ENCODE data around the gene MEIS1.

The MEIS1 gene

DNA sequence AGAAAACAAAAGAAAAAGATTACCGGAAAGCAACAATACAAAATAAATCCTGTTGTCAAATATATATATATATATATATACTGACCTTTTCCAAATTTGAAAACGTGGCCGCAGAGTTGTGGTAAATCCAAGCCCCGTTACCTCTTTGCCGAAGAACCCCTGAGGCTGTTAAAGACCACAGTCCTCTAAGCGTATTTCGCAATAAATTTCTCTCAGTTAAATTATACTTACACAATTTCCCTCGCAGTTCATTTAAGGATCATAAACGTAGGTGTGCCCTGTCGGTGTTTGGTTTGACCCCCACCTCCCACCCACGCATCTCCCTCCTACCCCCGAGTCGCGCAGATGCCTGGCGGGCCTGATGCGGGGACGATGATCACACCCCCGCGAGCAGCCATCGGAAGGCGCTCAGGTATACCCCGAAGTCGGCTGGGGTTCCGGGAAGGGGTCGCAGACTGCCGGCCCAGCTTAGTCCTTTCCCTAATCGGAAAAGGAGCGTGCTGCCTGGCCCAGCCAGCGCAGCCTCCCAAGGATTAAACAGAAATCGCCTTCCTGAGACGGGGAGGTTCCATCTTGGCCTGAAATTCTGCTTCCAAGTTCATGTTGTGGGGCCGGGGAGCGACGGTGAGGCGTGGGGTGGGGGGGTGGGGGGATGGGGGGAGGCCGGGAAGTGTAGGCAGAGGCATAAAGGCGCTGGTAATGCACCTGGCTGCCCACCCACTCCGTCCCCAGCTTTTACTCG is 2.9 kb upstream of the MEIS1 start:
- no peak for DNase-seq (ENCODE audit: low spot score)

DNA sequence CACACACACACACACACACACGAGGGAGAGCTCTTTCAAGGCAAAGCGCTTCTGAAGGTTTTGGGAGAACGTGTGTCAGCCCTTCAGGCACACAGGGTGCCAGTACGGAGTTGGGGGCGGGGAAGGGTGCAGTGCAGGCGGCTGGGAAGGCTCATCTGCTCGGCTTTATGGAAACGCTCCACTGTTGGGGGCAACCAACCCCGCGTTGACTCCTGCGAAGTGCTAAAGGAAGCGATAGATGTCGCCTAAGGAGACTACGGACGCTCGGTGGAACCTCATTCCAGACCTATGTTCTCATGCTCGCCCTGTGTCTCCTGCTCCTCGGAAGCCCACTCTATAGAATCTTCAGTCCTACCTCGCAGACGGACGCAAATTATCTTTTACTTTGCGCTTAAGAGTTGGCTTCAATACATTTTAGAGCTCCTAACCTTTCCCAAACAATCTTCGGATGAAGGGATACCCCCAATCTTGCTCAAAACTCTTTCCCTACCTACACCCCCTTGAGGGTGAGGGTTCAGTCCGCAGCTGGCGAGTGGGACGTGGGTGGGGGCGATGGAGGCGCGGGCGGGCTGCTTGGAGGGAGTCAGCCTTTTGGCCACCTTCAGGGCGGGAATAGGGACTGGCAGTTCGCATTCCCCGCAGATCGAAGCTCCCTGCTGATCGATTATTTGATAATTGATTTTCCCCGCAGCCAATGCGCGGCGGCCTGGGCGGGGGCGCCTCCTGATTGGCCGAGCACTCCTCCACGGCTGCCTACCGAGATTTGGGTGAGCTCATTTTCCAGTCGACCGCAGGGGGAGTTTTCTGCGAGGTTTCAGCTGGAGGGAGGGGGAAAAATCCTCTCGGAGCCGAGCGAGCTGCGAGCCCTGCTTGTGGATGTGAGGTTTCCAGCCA is 1.9 kb upstream of the MEIS1 start:
- DNase-seq (ENCODE audit: low spot score), result peak; percentile 93

DNA sequence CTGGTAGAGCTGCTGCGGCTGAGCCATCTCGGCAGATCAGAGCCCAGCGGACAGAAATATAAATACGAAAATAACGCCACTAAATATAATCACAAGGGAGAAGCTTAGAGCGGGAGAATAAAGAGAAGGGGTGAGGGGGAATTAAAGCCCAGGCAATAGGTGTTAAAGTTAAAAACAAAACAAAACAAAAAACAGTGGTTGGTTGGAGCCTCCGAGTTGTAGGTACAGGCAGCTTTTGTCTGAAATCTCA is 1.3 kb upstream of the MEIS1 start:
- DNase-seq (ENCODE audit: low spot score), result no peak

DNA sequence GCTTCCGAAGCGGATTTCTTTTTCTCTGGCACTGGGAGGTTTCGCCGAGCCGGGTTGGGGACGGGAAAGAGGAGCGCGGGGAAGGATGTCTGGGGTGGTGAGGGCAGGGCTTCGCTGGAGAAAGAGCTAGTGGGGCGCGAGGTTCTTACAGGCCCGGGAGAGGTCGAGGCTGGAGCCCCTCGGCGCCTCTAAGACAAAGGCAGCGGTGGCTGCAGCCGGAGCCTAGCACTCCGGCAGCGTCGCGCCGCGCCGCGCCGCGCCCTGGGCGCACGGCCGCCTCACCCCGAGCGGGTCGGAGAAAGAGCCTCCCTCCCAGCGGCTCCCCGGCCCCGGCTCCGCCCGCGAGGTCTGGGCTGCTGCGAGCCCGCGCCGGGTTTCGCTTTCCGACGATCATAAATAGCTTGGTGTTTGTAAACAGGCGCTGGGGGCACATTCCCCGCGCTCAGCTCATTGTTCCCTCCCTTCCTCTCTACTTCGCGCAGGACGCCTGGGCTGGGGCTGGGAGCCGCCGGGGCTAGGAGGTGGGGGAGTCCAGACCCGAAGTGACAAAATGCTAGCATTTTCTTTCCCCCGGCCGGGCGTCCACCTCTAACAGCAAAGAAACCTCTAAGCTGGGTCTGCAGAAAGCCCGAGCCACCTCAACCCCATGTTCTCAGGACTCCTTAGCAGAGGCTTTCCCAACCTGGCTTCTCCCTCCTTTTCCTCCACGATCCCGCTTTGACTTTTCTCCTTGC is 813 bp upstream of the MEIS1 start:
- no peak for DNase-seq (ENCODE audit: low spot score)

DNA sequence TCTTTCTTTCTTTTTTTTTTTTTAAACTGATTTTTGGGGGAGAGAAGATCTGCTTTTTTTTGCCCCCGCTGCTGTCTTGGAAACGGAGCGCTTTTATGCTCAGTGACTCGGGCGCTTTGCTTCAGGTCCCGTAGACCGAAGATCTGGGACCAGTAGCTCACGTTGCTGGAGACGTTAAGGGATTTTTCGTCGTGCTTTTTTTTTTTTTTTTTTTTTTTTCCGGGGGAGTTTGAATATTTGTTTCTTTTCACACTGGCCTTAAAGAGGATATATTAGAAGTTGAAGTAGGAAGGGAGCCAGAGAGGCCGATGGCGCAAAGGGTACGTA is 587 bp downstream of the MEIS1 start:
- no peak for DNase-seq (ENCODE audit: low spot score)

DNA sequence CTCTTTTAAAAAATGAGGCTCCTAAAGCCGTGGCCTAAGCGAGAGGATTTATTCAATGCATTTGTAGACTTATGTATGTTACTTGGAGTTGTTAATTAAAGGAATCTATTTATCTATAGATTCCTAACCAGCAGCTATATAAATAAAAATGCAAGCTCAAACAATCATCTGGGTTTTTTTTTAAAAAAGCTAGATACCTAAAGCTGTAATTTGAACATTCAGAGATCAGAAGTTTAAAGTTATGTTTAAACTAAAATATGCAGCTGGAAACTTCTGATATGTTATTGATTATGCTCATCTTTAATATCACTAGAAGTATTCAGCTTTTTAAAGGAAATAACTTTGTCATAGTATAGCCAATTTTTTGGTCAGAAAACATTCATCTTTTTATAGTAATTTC is 1.0 kb downstream of the MEIS1 start:
- no peak for DNase-seq (ENCODE audit: low spot score)

DNA sequence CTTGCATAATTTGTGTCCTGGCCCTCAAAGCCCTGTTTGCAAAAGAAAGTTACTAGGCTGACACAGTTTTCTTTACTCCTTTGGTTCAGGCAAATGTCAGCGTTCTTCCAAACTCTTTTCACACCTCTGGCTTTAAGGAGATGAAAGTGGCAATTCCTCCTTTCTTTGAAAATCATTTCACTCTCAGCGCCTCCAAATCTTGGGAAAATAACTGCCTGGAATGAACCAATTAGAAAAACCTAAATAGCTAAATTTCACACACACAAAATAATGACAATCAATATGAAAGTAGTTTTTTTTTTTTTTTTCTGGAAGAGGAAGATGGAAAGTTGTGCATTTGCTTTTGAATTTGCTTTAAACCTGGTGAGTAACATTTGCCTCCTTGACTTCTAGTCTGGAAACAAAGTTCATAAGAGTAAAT is 1.7 kb downstream of the MEIS1 start:
- DNase-seq (ENCODE audit: low spot score), result no peak

DNA sequence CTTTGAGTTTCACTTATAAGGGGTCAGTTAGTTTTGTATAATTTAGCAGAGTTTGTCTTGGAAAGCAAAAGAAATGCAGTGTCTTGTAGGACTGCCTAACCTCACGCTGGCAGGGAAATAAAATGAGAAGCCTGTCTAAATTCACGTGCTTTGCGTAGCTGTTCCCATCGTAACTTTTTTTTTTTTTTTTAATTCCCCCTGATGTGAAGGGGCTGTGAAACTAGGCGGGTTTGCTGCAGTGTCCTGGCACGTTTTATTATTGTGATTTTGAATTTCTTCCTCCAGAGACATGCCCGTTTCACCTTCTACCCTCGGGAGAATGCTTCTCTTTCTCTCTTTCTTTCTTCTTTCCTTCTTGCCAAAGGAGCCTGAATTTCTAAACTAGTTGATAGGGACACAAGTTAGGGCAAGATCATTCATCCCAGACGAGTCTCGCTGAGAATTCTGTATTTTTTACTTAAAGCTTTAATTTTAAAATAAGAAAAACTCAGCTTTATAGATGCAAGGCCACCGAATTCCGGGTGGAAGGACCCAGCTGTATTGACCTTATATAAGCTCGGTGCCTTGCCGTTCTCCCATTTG is 2.3 kb downstream of the MEIS1 start:
- no peak for DNase-seq (ENCODE audit: low spot score)

DNA sequence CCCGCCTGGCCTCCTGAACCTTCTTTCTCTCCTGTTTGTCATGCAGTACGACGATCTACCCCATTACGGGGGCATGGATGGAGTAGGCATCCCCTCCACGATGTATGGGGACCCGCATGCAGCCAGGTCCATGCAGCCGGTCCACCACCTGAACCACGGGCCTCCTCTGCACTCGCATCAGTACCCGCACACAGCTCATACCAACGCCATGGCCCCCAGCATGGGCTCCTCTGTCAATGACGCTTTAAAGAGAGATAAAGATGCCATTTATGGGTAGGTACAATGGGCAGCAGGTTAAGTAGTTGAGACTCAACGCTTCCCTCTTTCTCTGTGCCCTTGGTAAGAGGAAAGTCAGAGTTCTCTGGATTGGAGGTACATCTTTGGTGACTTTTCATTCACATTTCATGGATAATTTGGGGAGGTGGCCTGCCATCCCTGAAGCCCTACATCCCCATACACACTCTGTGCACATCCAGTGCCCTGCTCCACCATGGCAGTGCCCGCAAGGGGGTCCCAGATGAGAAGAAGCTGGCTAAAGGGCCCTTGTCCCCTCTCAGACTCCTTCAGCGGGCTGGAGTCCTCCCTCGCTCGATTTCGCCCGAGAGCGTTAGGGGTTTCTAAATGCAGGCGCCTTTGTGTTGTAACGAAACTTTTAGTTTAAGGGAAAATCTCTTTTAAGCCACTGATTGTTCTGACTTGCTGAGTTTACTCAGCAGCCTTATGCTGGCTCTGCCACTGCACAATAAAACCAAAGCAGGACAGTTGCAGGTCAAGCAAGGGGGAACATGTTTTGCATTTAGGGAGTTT is 3.0 kb downstream of the MEIS1 start:
- DNase-seq (ENCODE audit: low spot score), result no peak

DNA sequence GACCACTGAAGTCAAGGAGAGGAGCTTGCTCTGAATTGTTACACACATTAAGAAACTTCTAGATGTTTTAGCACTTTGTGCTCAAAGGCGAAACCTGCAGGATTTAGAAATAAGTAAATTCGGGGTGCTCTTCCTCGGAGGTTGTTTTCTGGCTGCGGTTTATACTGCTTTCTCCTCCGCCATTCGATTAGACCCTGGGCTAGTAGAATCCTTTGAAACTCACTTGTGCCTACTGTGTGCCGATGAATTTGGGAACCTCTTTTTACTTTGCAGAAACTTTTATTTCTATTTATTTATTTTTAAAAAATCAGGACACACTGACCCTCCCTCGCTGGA is 3.5 kb downstream of the MEIS1 start:
- no peak for DNase-seq (ENCODE audit: low spot score)

DNA sequence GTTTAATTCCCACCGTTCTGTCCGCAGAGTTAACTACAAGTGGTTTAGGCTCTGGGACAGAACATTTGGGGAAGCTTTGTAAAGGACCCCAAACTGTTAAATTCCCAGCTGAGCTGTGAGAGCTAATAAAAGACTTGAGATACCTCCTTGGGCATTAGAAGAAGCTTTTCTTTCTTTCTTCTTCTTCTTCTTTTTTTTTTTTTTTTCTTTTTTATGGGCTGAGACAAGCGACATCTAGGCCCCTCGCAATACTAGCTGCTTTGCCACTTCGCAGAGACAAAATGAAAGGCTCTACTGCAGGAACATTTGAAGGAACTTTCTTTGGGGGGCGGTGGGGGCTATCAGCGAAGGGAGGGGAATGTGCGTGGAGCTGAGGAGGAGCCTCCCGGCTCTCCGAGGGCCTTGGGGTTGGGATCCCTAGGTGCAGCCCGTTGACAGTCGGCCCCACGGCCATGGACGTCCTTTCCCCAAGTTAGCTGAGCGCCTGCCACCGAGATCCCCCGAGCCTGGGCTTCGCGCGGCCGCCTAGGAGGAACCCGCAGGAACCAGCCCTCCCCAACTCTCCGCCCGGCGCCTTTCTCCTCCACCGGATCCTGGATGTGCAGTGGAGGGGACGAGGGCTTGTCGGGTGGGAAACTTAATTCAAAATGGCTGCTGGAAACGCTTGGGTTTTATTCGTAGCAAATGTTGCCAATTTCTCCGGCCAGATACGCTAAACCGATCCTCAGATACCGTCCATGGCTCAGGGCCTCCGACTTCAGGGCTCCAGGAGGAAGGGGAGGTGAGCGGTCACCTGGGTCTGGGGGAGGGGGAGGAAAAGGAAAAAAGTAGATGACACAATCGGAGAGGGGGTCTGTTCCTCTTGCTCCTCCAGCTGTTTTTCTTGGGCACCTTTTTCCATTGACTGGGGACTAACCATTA is 4.2 kb downstream of the MEIS1 start:
- DNase-seq (ENCODE audit: low spot score), result no peak

DNA sequence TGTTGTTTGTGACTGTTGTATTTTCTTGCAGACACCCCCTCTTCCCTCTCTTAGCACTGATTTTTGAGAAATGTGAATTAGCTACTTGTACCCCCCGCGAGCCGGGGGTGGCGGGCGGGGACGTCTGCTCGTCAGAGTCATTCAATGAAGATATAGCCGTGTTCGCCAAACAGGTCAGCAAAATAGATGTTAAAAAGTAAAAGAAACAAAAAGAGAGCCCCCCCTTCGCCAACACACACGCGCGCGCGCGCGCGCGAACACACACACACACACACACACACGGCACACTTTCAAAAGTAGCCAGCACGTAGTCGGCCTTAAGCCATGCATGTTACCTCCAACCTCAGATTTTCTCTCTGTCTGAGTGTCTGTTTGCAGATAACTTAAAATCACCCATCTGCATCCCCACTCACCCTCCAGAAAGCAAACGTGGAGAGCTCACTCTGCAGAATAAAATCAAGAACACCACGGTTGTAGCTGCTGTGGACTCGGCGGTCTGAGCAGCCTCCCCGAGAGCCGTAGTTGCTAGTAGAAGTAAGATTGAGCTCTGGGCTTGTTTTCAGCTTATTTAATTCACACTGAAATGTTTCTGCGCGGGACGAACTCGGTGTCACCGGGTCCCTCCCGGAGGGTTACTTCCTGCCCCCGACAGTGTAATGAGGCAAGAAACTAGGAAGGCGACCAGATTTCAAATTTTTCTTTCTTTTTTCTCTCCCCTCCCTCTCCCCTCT is 5.1 kb downstream of the MEIS1 start:
- DNase-seq (ENCODE audit: low spot score), result no peak

DNA sequence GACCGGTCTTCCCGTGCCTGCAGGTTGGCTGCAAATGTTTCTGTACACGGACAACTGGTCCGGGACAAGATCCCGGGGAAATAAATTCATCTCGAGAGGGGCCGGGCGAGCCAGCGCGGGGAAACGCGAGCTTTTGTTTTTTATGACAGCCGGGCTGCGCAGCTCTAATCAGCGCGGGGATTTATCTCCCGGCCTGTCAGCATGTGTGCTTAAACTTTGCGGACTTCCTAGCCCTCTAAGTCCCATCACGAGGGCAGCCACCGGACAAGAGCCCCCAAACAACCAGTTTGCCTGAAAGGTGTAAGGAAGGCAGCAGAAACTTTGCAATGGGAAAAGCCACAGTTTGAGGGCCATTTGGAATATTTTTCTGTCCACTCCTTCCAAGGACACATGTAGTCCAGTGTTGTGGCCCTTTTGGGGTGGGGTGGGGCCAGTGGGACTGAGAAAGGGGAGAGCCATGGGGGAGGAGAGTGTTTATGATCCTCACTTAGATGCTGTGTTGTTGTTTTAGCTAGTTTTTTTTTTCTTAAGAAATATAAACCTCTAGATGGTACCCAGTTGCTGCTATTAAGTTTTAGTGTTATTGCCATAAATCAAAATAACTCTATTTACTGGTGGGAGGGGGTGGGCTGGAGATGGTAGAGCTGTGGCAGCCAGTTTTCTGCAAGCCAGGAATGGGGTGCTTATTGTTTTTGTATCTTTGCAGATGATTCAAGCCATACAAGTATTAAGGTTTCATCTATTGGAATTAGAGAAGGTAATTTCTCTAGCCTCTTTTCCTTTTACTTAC is 6.0 kb downstream of the MEIS1 start:
- DNase-seq (ENCODE audit: low spot score), result no peak

DNA sequence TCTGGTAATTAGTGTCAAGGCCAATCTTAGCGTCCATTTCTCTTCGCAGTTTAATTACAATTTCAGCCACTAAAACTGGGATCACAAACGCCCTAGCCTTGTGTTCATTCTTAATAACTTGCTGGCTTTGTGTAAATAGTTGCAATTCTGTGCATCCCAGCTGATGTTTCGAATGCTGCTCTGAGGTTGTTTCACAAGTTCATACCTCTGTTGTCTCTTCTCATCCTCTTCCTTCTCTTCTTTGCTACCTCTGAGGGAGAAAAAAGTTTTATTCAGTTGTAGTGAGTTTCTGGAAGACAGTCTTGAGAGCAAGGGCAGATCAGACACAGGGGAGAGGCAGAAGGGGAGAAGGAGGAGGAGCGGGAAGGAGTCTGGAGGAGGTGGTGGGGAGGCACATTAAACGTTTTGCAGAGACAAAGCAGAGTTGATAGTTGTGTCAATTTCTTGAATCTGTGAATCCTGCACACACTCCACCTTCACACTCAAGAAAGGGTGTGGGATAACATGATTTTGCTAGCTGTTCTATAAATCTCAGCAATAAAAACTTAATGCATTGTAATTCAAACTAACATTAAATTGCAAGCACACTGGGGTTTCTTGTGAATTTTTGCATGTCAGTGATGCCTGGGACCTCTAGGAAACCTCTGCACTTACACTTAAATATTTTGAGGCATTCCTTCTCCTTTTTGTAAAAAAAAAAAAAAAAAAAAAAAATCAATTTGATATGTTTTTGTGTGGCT is 6.8 kb downstream of the MEIS1 start:
- DNase-seq (ENCODE audit: low spot score), result no peak

DNA sequence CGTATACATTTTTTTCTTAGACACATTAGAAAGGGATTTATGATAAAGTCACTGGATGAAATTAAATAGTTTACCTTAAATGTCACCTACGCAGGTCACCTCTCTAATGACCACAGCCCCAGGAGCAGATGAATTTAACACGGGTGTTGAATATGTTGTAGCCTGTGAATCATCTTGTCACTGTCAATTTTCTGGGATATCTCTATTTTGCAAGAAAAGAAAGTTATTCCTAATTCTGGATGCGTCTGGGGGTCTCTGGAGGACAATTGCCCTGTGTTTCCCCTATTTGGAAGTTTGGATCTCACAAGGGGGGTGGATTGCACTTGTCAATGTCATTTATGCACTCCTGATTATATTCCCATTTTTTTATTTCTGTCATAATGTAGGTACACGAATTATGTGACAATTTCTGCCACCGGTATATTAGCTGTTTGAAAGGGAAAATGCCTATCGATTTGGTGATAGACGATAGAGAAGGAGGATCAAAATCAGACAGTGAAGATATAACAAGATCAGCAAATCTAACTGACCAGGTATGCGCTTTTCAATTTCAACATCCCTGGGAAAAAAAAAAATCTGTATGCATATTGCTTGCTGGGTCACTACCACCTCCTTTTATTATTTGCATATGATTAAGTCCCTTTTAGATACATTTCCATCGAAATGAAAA is 7.7 kb downstream of the MEIS1 start:
- DNase-seq (ENCODE audit: low spot score), result no peak

DNA sequence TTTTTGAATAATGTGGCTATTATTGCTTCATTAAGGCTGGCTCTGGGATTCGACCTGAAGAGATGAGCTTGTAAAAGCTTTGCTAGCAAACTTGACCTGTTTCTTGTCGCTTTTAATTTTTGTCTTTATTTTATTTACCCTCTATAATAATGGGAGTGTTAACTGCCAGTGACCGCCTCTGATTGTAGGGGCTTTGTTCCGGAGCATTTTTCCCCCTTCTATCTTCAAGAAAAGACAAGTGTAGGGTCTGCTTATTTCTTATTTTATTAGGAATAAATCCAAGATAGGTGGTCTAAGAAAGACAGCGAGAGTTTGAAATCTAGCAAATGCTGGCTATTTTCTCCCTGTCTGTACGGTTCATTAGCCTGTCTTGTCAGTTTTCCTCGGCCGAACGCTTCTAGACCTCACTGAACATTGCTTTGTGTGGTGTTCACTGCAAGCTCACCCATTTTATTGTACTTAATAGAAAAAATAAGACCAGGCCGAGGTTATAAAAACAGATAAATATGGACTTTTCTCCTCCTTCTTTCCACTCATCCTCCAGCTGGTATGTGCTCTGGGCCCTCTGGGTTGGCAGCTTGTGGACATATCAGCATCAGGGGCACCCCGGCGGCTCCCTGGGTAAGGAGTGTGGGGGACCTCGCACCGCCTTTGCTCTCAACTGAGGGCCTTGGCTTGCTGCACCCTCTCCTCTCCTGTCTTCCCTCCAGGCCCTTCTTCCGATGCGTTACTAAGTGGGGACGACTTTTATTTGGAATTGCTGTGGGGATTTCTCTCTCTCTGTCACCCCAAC is 8.5 kb downstream of the MEIS1 start:
- DNase-seq (ENCODE audit: low spot score), result no peak

All from iPS-NIHi11 (cell line).